ENCODE results near the gene CLEC14A.

DNA sequence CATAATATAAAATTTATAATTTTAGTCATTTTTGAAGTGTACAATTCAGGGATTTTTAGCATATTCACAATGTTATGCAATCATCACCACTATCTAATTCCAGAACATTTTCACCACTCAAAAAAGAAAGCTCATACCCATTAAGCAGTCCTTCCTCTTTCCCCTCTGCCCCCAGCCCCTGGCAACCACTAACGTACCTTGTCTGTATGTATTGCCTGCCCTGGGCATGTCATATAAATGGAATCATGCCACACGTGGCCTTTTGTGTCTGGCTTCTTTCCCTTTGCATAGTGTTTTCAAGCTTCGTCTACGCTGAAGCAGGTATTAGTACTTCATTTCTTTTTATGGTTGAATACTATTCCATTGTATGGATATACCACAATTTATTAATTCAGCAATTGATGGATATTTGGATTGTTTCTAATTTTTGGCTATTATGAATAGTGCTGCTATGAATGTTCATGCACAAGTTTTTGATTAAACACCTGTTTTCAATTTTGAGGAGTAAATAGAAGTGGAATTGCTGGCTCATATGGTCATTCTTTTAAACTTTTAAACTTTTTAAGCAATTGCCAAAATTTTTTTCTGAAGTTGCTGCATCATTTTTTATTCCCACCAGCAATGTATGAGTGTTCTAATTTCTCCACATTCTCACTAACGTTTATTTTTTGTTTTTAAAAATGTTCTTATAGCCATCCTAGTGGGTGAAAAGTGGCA lies 49.8 kb downstream of the CLEC14A start:
- TF ChIP-seq, protein P1, sequence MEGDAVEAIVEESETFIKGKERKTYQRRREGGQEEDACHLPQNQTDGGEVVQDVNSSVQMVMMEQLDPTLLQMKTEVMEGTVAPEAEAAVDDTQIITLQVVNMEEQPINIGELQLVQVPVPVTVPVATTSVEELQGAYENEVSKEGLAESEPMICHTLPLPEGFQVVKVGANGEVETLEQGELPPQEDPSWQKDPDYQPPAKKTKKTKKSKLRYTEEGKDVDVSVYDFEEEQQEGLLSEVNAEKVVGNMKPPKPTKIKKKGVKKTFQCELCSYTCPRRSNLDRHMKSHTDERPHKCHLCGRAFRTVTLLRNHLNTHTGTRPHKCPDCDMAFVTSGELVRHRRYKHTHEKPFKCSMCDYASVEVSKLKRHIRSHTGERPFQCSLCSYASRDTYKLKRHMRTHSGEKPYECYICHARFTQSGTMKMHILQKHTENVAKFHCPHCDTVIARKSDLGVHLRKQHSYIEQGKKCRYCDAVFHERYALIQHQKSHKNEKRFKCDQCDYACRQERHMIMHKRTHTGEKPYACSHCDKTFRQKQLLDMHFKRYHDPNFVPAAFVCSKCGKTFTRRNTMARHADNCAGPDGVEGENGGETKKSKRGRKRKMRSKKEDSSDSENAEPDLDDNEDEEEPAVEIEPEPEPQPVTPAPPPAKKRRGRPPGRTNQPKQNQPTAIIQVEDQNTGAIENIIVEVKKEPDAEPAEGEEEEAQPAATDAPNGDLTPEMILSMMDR (IDR thresholded peaks at IDR 0.05), result no peak
- TF ChIP-seq EZH2 (IDR thresholded peaks at IDR 0.05; ENCODE audit: borderline replicate concordance, insufficient read depth, low read depth, low read length, poor library complexity, severe bottlenecking), result no peak
